NCI-H524 (cell line): ENCODE data around the gene ASS1.

Source experiments
- DNase-seq, 2 experiments: peaks; one replicate each; lab custom pipeline; 2025; lab: John Stamatoyannopoulos, UW

The ASS1 gene

DNA sequence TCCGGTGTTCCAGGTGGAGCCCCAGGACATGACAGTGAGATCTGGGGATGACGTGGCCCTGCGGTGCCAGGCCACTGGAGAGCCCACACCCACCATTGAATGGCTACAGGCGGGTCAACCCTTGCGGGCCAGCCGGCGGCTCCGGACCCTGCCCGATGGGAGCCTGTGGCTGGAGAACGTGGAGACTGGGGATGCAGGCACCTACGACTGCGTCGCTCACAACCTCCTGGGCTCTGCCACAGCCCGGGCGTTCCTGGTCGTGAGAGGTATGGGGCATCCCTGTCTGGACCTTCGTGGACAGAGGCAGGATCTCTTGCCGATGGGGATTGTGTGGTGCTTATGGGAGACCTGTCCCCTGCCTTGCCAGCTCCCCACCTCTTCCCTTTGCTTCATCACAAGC is 26.0 kb upstream of the ASS1 start:
- no peak for DNase-seq

- no peak for DNase-seq
Observed at GRCh38 chr9:130419521-130420035, 25.2 kb upstream of the ASS1 start.

DNA sequence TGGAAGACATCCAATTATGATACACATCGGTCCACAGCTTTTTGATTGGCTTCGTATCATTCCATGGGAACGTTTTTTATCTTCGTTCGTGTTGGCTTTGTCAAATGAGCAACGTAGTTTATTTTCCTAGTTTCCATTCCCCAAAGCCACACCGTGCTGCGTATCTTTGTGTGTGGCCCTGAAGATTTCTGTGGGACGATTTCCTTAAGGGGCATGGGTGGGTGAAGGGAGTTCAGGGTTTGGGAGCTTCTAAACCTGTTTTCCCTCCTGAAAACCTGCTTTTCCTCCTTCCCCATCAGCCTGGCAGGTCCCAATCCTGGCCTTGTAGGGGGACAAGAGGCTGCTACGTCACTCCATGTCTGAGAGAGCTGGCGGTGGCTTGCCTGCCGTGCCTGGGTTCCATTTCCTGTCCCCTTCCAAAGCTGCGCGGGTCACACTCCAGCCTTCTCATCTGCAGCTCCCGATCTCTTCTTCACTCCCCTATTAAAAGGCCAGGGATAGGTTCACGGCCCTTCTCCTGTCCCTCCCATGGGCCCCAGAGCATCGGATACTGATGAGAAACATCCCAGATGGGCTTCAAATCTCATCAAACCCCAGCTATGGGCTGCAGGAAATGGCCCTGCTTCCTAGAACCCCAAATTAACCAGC is 23.5 kb upstream of the ASS1 start:
- no peak for DNase-seq

DNA sequence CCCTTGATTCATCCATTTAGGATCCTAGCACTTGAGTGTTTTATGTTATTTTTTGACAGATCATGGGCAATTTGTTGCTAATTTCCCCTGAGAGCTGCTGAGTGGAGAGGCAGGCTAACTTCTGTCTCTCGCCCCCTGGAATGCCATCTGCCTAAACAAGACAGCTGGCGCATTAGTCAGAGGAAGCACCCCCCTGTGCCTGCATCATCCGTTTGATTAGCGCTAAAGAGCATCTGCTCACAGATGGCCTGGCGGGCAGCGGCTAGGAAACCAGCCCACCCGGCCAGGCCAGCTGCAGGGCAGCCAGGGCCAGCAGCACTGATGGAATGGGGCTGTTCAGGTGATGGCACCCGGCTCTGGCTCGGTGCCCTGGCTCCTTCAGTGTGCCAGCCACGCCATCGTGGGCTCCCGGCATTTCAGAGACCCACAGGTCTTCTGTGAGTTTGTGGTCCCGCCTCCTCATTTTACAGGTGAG is 22.9 kb upstream of the ASS1 start:
- peak; percentile 94 to 99 for DNase-seq

GRCh38 chr9:130422546-130422945 is 22.2 kb upstream of the ASS1 start:
- no peak for DNase-seq

- peak in 1 of 2 experiments; percentile 42 for DNase-seq
Observed at GRCh38 chr9:130423272-130423671, 21.5 kb upstream of the ASS1 start.

DNA sequence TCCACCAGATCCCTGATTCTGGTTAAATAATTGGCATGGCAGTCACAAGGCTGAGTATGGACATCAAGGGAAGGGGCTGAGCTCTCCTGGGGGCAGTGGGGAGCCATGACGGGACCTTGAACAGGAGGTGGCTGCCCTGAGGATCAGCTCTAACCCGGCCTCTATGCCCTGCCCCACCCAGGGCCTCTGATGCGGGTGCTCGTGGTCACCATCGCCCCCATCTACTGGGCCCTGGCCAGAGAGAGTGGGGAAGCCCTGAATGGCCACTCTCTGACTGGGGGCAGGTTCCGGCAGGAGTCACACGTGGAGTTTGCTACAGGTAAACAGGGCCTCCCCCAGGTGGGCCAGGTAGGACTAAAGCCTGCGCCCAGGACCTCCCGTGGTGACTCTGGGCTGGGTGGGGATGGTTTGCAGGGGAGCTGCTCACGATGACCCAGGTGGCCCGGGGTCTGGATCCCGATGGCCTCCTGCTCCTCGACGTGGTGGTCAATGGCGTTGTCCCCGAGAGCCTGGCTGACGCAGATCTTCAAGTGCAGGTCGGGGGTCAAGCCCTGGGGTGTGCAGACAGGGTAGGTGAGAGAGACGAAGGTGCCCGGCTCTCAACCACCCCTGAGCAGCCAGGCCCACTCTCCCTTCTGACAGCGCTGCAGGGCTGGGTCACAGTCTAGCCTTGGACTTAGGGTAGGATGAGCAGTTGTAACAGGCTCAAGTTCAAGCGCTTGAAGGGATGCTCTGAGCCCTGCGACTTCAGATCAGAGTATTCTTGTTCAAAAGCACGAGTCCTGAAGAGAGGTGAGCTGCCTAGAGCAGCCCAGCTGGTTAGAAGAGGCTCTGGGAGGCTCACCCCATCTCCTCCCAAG is 19.9 kb upstream of the ASS1 start:
- no peak for DNase-seq

- DNase-seq, result no peak
Observed at GRCh38 chr9:130425741-130426466, 18.9 kb upstream of the ASS1 start.

- DNase-seq, result no peak
Observed at GRCh38 chr9:130426467-130426773, 18.3 kb upstream of the ASS1 start.

DNA sequence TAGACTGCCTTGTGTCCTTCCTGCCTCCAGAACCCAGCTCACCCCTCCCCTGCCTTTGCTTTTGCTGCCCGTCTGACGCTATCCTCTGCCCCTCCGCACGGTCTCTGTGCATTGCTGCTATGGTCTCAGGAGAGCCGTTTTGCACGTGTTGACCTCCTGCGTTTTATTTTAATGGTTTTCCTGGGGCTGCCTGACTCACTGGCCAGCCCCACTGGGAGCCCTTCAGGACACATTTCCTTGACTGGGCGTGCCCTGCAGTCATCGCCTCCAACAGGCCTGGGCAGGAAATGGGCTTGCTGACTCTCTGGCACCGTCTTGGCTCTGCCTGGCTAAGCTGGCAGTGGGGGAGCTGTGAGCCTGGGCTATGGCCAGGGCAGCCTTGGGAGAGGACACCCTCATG is 17.9 kb upstream of the ASS1 start:
- DNase-seq, result no peak

GRCh38 chr9:130427326-130427725 is 17.4 kb upstream of the ASS1 start:
- DNase-seq, result no peak

GRCh38 chr9:130428086-130428665 is 16.6 kb upstream of the ASS1 start:
- DNase-seq, result no peak

DNA sequence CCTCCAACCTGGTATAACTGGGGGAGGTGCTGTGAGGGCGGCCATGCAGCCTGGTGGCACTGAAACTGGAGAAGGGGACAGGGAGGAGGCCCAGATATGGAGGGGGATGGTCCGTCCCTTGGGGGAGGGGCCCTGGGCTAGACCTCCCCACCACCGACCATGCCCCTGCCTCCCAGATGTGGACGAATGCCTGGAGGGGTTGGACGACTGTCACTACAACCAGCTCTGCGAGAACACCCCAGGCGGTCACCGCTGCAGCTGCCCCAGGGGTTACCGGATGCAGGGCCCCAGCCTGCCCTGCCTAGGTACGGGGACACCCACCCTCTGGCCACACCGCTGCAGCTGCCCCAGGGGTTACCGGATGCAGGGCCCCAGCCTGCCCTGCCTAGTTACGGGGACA is 15.4 kb upstream of the ASS1 start:
- no peak for DNase-seq

GRCh38 chr9:130429831-130430230 is 14.9 kb upstream of the ASS1 start:
- DNase-seq, result no peak

DNA sequence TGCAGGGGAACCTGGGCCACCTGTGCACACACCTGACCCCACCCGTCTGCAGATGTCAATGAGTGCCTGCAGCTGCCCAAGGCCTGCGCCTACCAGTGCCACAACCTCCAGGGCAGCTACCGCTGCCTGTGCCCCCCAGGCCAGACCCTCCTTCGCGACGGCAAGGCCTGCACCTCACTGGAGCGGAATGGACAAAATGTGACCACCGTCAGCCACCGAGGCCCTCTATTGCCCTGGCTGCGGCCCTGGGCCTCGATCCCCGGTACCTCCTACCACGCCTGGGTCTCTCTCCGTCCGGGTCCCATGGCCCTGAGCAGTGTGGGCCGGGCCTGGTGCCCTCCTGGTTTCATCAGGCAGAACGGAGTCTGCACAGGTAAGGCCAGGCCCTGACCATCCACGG is 14.5 kb upstream of the ASS1 start:
- no peak for DNase-seq

DNA sequence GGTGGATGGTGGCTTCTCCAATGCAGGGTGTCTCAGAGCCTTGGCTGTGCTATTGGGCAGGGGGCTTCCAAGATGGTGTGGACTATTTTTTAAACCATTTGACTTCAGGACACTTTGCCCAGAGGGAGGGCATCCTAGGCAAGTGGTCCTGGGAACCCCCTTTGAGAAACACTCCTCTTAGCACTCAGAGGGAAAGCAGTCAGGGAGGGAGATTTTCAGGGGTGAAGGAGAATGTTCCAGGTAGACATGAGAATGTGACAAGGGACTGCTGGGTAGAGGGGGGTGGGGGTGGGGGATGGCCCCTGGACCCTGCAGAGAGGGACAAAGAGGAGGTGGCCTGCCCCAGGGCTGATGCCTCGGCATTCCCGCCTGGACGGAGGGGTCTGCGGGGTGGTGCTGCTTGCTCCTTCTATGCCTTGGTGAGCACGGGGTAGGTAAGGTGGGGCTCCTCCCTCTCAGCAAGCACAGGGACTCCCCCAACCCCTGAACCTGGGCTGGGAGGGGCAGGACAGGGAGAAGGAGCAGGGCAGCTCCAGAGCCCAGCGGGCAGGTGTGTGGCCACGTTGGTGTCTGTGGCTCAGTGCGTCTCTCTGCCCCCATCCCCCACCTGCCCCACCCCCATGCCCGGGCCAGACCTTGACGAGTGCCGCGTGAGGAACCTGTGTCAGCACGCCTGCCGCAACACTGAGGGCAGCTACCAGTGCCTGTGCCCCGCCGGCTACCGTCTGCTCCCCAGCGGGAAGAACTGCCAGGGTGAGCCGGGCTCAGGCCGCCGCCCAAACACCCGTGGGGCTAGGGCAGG is 13.8 kb upstream of the ASS1 start:
- no peak for DNase-seq

DNA sequence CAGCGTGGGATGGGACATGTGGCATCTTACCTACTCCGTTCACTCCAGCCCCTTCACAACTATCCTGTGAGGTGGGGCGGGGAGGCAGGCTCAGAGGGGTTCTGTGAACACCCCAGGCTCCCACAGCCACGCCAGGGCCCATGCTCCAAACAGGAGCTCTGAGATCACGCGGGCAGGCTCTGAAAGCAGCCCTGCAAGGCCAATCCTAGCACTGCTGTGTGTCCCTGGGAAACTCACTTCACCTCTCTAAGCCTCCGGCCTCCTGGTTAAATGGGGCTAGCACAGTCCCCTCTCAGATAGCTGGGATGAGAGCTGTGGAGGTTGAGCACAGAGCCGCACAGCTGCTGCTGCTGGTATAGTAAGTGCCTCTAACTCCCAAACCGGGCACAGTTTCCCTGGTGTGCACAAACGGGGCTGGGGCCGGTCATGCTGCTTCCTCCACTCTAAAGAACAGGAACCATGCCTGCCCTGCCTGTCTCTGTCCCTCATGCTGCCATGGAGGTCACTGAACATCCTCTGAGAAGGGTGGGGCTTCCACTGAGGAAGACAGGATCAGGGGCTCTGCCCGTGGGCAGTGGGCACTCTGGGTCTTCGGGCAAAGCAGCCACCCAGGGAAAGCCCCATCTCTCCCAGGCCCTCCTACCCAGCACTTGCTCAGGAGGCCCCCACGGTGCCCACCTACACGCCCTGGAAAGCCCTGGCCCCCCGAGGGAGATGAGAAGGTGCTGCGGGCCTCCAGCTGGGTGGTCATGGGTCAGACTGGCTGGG is 13.0 kb upstream of the ASS1 start:
- no peak for DNase-seq

GRCh38 chr9:130432362-130432761 is 12.4 kb upstream of the ASS1 start:
- peak in 1 of 2 experiments; percentile 46 for DNase-seq

DNA sequence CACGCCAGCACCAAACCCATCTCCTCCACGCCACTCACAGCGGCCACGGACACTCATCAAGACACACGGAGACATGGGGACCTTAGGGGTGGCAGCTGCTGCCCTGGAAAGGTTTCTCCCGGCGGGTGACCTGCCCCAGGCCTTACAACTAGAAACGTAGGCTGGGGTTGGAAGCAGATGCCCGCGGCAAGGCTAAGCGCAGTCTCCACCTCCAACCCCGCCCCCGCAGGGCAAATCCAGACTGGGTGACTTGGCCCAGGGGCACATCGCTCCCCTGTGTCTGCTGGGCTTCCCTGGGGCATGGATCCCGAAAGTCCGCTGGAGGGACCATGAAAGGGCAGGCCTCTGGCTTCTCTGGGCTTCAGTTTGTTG is 12.0 kb upstream of the ASS1 start:
- peak in 1 of 2 experiments; percentile 41 for DNase-seq

DNA sequence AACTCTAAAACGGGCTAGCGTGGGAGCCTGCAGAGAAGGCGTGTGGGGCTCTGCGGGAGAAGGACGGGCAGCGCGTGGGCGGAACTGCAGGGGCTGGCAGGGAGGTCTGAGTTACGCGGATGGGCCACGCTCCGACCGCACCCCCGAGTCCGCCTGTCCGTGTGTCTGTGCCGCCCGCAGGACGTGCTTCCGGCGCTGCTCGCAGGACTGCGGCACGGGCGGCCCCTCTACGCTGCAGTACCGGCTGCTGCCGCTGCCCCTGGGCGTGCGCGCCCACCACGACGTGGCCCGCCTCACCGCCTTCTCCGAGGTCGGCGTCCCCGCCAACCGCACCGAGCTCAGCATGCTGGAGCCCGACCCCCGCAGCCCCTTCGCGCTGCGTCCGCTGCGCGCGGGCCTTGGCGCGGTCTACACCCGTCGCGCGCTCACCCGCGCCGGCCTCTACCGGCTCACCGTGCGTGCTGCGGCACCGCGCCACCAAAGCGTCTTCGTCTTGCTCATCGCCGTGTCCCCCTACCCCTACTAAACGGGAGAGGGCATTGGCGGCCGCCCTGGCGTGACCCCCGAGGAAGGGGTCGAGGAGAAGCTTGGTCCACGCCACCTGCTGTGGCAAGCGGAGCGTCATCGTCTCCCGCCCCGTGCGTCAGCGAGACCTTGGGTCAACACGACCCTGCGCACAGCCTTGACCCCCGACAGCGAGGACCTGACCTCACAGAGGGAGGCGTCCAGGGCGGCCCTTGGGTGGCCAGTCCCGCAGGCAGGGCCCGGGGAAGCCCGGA is 11.4 kb upstream of the ASS1 start:
- peak; percentile 35 to 64 for DNase-seq
